ENCODE data around the gene TAF5L.
"Not testable (repeated sequence)": the region's sequence is repeated elsewhere in the genome, so short reads cannot be mapped to it uniquely, and the experiment has no call there.

The TAF5L gene

GRCh38 chr1:229574679-229575442 is 51.1 kb downstream of the TAF5L start:
- H3K36me3 ChIP-seq (ENCODE audit: control insufficient read depth in 1 of 2, insufficient read depth in 2 of 2, low read length in 2 of 2), result no peaks in the 10 kb centered on the region
- no peak overlapping the region for H3K27ac ChIP-seq (ENCODE audit: low read depth, low read length)
- no peak overlapping the region for H3K9ac ChIP-seq (ENCODE audit: low read depth in 1 of 2, low read length in 2 of 2)
- no peaks in the 10 kb centered on the region for H3K27me3 ChIP-seq (ENCODE audit: control insufficient read depth in 1 of 2, insufficient read depth in 2 of 2, low read length in 2 of 2)
- no peak overlapping the region for H3K4me3 ChIP-seq (ENCODE audit: low read depth in 1 of 2, low read length in 2 of 2)
- peaks cover 8 to 9% of the 10 kb centered on the region in 2 donors for H3K4me1 ChIP-seq (ENCODE audit: control insufficient read depth in 1 of 2, insufficient read depth in 2 of 2, low read length in 2 of 2)
- no peaks in the 10 kb centered on the region for H3K9me3 ChIP-seq (ENCODE audit: control insufficient read depth in 1 of 2, low read length in 2 of 2)

GRCh38 chr1:229572286-229572685 is 53.6 kb downstream of the TAF5L start:
- Histone ChIP-seq H3K9me3 (ENCODE audit: control insufficient read depth in 1 of 2, low read length in 2 of 2) (no peaks in the 10 kb centered on the region), H3K4me1 (ENCODE audit: control insufficient read depth in 1 of 2, insufficient read depth in 2 of 2, low read length in 2 of 2) (no peaks in the 10 kb centered on the region), H3K27me3 (ENCODE audit: control insufficient read depth in 1 of 2, insufficient read depth in 2 of 2, low read length in 2 of 2) (no peaks in the 10 kb centered on the region), H3K27ac (ENCODE audit: low read depth, low read length) (no peak overlapping the region), H3K9ac (ENCODE audit: low read depth in 1 of 2, low read length in 2 of 2) (no peak overlapping the region), H3K4me3 (ENCODE audit: low read depth in 1 of 2, low read length in 2 of 2) (no peak overlapping the region), H3K36me3 (ENCODE audit: control insufficient read depth in 1 of 2, insufficient read depth in 2 of 2, low read length in 2 of 2) (no peaks in the 10 kb centered on the region)

- Histone ChIP-seq H3K27me3 (ENCODE audit: control insufficient read depth in 1 of 2, insufficient read depth in 2 of 2, low read length in 2 of 2) (no peaks in the 10 kb centered on the region), H3K4me1 (ENCODE audit: control insufficient read depth in 1 of 2, insufficient read depth in 2 of 2, low read length in 2 of 2) (no peaks in the 10 kb centered on the region), H3K36me3 (ENCODE audit: control insufficient read depth in 1 of 2, insufficient read depth in 2 of 2, low read length in 2 of 2) (no peaks in the 10 kb centered on the region), H3K9me3 (ENCODE audit: control insufficient read depth in 1 of 2, low read length in 2 of 2) (no peaks in the 10 kb centered on the region), H3K27ac (ENCODE audit: low read depth, low read length) (no peak overlapping the region), H3K4me3 (ENCODE audit: low read depth in 1 of 2, low read length in 2 of 2) (no peak overlapping the region), H3K9ac (ENCODE audit: low read depth in 1 of 2, low read length in 2 of 2) (no peak overlapping the region)
Measured at GRCh38 chr1:229570891-229571516, 54.9 kb downstream of the TAF5L start.

- H3K36me3 ChIP-seq (ENCODE audit: control insufficient read depth in 1 of 2, insufficient read depth in 2 of 2, low read length in 2 of 2), result no peaks in the 10 kb centered on the region
- no peaks in the 10 kb centered on the region for H3K27me3 ChIP-seq (ENCODE audit: control insufficient read depth in 1 of 2, insufficient read depth in 2 of 2, low read length in 2 of 2)
- no peak overlapping the region for H3K27ac ChIP-seq (ENCODE audit: low read depth, low read length)
- no peaks in the 10 kb centered on the region for H3K4me1 ChIP-seq (ENCODE audit: control insufficient read depth in 1 of 2, insufficient read depth in 2 of 2, low read length in 2 of 2)
- no peaks in the 10 kb centered on the region for H3K9me3 ChIP-seq (ENCODE audit: control insufficient read depth in 1 of 2, low read length in 2 of 2)
- no peak overlapping the region for H3K4me3 ChIP-seq (ENCODE audit: low read depth in 1 of 2, low read length in 2 of 2)
- H3K9ac ChIP-seq (ENCODE audit: low read depth in 1 of 2, low read length in 2 of 2), result no peak overlapping the region
Measured at GRCh38 chr1:229570305-229570704, 55.6 kb downstream of the TAF5L start.

- Histone ChIP-seq H3K27me3 (ENCODE audit: control insufficient read depth in 1 of 2, insufficient read depth in 2 of 2, low read length in 2 of 2) (no peaks in the 10 kb centered on the region), H3K27ac (ENCODE audit: low read depth, low read length) (no peak overlapping the region), H3K9ac (ENCODE audit: low read depth in 1 of 2, low read length in 2 of 2) (no peak overlapping the region), H3K4me1 (ENCODE audit: control insufficient read depth in 1 of 2, insufficient read depth in 2 of 2, low read length in 2 of 2) (no peaks in the 10 kb centered on the region), H3K36me3 (ENCODE audit: control insufficient read depth in 1 of 2, insufficient read depth in 2 of 2, low read length in 2 of 2) (no peaks in the 10 kb centered on the region), H3K4me3 (ENCODE audit: low read depth in 1 of 2, low read length in 2 of 2) (no peak overlapping the region), H3K9me3 (ENCODE audit: control insufficient read depth in 1 of 2, low read length in 2 of 2) (no peaks in the 10 kb centered on the region)
Measured at GRCh38 chr1:229567109-229567868, 58.6 kb downstream of the TAF5L start.

GRCh38 chr1:229563701-229564100 is 62.2 kb downstream of the TAF5L start:
- Histone ChIP-seq H3K27me3 (ENCODE audit: control insufficient read depth in 1 of 2, insufficient read depth in 2 of 2, low read length in 2 of 2) (no peaks in the 10 kb centered on the region), H3K9ac (ENCODE audit: low read depth in 1 of 2, low read length in 2 of 2) (no peak overlapping the region), H3K27ac (ENCODE audit: low read depth, low read length) (no peak overlapping the region), H3K4me1 (ENCODE audit: control insufficient read depth in 1 of 2, insufficient read depth in 2 of 2, low read length in 2 of 2) (peaks cover 0 to 4% of the 10 kb centered on the region in 2 donors), H3K4me3 (ENCODE audit: low read depth in 1 of 2, low read length in 2 of 2) (no peak overlapping the region), H3K36me3 (ENCODE audit: control insufficient read depth in 1 of 2, insufficient read depth in 2 of 2, low read length in 2 of 2) (no peaks in the 10 kb centered on the region), H3K9me3 (ENCODE audit: control insufficient read depth in 1 of 2, low read length in 2 of 2) (no peaks in the 10 kb centered on the region)

- H3K27me3 ChIP-seq (ENCODE audit: control insufficient read depth in 1 of 2, insufficient read depth in 2 of 2, low read length in 2 of 2), result no peaks in the 10 kb centered on the region
- H3K9ac ChIP-seq (ENCODE audit: low read depth in 1 of 2, low read length in 2 of 2), result no peak overlapping the region
- no peaks in the 10 kb centered on the region for H3K9me3 ChIP-seq (ENCODE audit: control insufficient read depth in 1 of 2, low read length in 2 of 2)
- peaks cover 0 to 4% of the 10 kb centered on the region in 2 donors for H3K4me1 ChIP-seq (ENCODE audit: control insufficient read depth in 1 of 2, insufficient read depth in 2 of 2, low read length in 2 of 2)
- no peaks in the 10 kb centered on the region for H3K36me3 ChIP-seq (ENCODE audit: control insufficient read depth in 1 of 2, insufficient read depth in 2 of 2, low read length in 2 of 2)
- no peak overlapping the region for H3K27ac ChIP-seq (ENCODE audit: low read depth, low read length)
- no peak overlapping the region for H3K4me3 ChIP-seq (ENCODE audit: low read depth in 1 of 2, low read length in 2 of 2)
Measured at GRCh38 chr1:229563241-229563640, 62.7 kb downstream of the TAF5L start.

- Histone ChIP-seq H3K9me3 (ENCODE audit: control insufficient read depth in 1 of 2, low read length in 2 of 2) (no peaks in the 10 kb centered on the region), H3K27ac (ENCODE audit: low read depth, low read length) (no peak overlapping the region), H3K36me3 (ENCODE audit: control insufficient read depth in 1 of 2, insufficient read depth in 2 of 2, low read length in 2 of 2) (no peaks in the 10 kb centered on the region), H3K27me3 (ENCODE audit: control insufficient read depth in 1 of 2, insufficient read depth in 2 of 2, low read length in 2 of 2) (no peaks in the 10 kb centered on the region), H3K9ac (ENCODE audit: low read depth in 1 of 2, low read length in 2 of 2) (no peak overlapping the region), H3K4me1 (ENCODE audit: control insufficient read depth in 1 of 2, insufficient read depth in 2 of 2, low read length in 2 of 2) (peaks cover 0 to 4% of the 10 kb centered on the region in 2 donors), H3K4me3 (ENCODE audit: low read depth in 1 of 2, low read length in 2 of 2) (no peak overlapping the region)
Measured at GRCh38 chr1:229562686-229563085, 63.2 kb downstream of the TAF5L start.

- Histone ChIP-seq H3K36me3 (ENCODE audit: control insufficient read depth in 1 of 2, insufficient read depth in 2 of 2, low read length in 2 of 2) (no peaks in the 10 kb centered on the region), H3K4me3 (ENCODE audit: low read depth in 1 of 2, low read length in 2 of 2) (no peak overlapping the region), H3K9me3 (ENCODE audit: control insufficient read depth in 1 of 2, low read length in 2 of 2) (no peaks in the 10 kb centered on the region), H3K4me1 (ENCODE audit: control insufficient read depth in 1 of 2, insufficient read depth in 2 of 2, low read length in 2 of 2) (peaks cover 10 to 15% of the 10 kb centered on the region in 2 donors), H3K27me3 (ENCODE audit: control insufficient read depth in 1 of 2, insufficient read depth in 2 of 2, low read length in 2 of 2) (no peaks in the 10 kb centered on the region), H3K27ac (ENCODE audit: low read depth, low read length) (no peak overlapping the region), H3K9ac (ENCODE audit: low read depth in 1 of 2, low read length in 2 of 2) (no peak overlapping the region)
Measured at GRCh38 chr1:229561141-229561540, 64.8 kb downstream of the TAF5L start.

- H3K36me3 ChIP-seq (ENCODE audit: control insufficient read depth in 1 of 2, insufficient read depth in 2 of 2, low read length in 2 of 2); H3K4me3 ChIP-seq (ENCODE audit: low read depth in 1 of 2, low read length in 2 of 2); H3K27me3 ChIP-seq (ENCODE audit: control insufficient read depth in 1 of 2, insufficient read depth in 2 of 2, low read length in 2 of 2); H3K9me3 ChIP-seq (ENCODE audit: control insufficient read depth in 1 of 2, low read length in 2 of 2); H3K27ac ChIP-seq (ENCODE audit: low read depth, low read length); H3K9ac ChIP-seq (ENCODE audit: low read depth in 1 of 2, low read length in 2 of 2): not testable (repeated sequence)
- peaks cover 12 to 17% of the 10 kb centered on the region in 2 donors for H3K4me1 ChIP-seq (ENCODE audit: control insufficient read depth in 1 of 2, insufficient read depth in 2 of 2, low read length in 2 of 2)
Measured at GRCh38 chr1:229560124-229560523, 65.8 kb downstream of the TAF5L start.
